GM12873 (cell line): ENCODE measurements around the gene DST.

Experiments used
- TF ChIP-seq, protein P1 (sequence below): IDR thresholded peaks from 2 replicates; pipeline ENCODE4 v1.5.1; 2012; ENCODE audit warnings: low read depth, mild to moderate bottlenecking, moderate library complexity, low read length, control low read depth; ENCODE audit not compliant: insufficient read depth; ENCODE audit errors: missing control alignments

DST gene

DNA sequence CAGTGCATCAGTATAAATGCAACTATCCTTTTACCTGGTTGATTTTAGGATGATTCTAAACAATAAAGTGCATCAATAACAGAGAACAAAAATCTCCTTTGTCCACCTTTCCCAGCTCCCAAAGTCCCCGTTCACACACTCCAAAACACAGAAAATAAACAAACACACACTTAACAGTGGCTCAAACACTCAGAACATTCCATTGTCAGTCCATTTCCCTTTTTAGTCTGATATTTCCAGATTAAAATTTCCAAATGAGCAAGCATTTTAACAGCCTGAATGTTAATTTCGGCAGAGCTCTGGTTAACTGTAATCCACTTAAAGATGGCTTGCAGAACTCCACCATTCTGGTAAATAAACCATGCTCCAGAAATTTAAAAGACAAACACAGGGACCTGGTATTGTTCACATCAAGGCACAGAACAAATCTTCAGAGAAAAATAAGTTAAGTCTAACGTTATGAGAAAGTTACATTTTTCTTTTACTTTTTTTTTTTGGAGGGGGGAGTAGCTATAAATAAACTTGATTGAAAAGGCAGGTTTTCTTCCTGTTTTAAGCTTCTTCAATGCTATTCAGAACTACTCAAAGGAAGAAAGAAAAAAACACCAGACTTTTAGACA lies 100.8 kb downstream of the DST start:
- TF ChIP-seq, protein P1, sequence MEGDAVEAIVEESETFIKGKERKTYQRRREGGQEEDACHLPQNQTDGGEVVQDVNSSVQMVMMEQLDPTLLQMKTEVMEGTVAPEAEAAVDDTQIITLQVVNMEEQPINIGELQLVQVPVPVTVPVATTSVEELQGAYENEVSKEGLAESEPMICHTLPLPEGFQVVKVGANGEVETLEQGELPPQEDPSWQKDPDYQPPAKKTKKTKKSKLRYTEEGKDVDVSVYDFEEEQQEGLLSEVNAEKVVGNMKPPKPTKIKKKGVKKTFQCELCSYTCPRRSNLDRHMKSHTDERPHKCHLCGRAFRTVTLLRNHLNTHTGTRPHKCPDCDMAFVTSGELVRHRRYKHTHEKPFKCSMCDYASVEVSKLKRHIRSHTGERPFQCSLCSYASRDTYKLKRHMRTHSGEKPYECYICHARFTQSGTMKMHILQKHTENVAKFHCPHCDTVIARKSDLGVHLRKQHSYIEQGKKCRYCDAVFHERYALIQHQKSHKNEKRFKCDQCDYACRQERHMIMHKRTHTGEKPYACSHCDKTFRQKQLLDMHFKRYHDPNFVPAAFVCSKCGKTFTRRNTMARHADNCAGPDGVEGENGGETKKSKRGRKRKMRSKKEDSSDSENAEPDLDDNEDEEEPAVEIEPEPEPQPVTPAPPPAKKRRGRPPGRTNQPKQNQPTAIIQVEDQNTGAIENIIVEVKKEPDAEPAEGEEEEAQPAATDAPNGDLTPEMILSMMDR, result no peak

GRCh38 chr6:56541030-56541600 lies 101.6 kb downstream of the DST start:
- TF ChIP-seq, protein P1, result no peak

DNA sequence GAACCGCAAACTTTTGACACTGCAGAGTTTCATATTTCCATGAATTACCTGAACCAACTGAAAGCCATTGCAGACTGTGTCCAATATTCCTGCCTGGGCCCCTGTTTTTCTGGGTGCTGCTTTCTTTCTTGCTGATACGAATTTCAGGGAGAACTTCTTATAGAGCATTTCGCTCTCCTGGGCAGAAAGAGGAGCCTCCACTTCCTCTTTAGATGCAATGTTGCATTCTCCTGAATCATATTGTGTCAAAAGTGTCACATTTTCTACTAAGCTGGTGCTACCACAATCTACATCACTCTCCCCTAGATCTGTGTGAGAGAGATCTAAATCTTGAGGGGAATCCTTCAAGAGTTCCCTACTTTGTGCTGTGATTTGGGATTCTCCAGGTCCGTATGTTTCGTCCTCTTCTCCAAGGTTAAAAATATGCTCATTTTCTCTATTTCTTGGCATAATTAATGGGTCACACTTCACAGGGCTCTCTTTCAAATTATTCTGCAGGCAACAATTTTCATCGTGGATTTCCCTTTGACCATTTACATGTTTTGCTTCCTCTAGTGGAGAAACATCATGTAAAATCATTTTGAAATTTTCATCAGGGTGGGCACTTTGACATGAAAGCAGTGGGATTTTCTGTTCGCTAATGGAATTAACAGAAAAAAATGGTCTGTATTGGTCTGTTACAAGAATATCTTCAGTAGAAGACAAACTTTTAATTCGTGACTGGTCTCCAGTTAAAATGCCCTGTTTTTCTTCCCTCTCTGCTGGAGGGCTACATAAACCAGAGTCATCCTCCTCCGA lies 102.3 kb downstream of the DST start:
- TF ChIP-seq, protein P1, result no peak

GRCh38 chr6:56539527-56540105 lies 103.1 kb downstream of the DST start:
- TF ChIP-seq, protein P1, result no peak

DNA sequence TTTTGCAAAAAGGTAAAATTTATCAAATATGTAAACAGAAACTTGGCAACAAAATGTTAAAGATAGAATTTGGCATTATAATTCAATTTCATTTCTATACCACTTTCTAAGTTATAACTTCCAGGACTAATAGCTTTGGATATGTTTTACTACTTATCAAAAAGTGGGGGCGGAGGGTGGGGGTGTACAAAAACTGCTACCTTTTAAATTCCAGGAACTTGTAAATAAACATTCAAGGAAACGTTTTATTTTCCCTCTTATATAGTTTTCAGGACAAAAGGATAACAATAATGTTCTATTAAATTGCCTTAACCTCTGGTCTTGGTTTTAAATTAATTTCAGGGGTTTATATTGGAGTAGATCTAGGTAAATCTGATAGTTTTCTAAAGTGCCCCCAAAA lies 103.8 kb downstream of the DST start:
- TF ChIP-seq, protein P1, result no peak

- TF ChIP-seq, protein P1, result no peak
Measured at GRCh38 chr6:56537223-56537770, 105.4 kb downstream of the DST start.

DNA sequence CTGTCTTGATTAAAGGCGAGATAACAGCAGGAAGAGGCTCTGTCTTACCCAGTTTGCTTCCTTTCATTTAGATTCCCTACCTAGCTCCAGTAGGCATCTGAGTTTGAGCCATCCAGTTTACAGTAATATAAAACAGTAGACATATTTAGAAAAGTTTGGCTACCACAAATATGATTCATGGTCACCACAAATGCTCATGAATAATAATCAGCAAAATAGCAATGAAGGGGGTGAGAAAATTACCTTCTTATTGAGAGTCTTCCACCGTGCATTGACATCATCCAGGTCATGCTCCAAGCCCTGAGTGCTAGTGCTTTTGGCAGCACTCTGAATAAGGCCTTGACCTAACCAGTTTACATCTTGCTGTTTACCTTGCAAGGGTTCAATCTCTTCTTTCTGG lies 106.2 kb downstream of the DST start:
- TF ChIP-seq, protein P1, result no peak
